Measurements from ENCODE around the gene CASP3.

DNA sequence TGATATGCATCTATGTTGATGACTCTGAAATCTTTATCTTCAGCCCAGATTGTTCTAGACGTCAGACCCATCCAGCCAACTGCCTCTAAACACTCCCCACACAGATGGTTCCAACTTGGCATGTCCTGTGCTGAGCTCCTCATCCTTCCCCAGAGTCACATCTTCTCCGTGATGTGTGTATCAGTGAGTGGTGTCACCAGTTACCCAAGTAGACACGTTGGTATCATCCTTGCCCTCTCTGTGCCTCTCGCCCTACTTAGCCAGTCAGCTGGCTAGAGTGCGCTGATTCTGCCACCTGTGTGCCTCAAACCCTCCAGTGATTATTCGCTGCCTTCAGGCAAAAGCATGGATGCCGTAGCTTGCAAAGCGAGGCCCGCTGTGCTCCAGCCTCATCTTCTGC lies 18.8 kb upstream of the CASP3 start:
- TF ChIP-seq POLR2AphosphoS5 (IDR thresholded peaks at IDR 0.05; ENCODE audit: low read depth, low read length), result no peak
- no peak for TF ChIP-seq SIN3A (IDR thresholded peaks at IDR 0.05; ENCODE audit: borderline replicate concordance, insufficient read depth, low read length)
- no peak for TF ChIP-seq TAF1 (IDR thresholded peaks at IDR 0.05; ENCODE audit: borderline replicate concordance, insufficient read depth, low read length)
